ENCODE results near the gene DBNL. TPM values are rescaled to one million over a fixed set of nuclear protein-coding genes. Genes with fewer than 3 reads are reported as not detected.

The DBNL gene
- total RNA-seq, 1 experiment from 2014 or later, result 123 TPM

GRCh38 chr7:44077061-44077460, 32.6 kb downstream of the DBNL start:
- DNase-seq (ENCODE audit: low read depth), result no peak

- DNase-seq (ENCODE audit: low read depth), result no peak
Measured at GRCh38 chr7:44077681-44078091, 33.2 kb downstream of the DBNL start.

GRCh38 chr7:44078521-44078920, 34.0 kb downstream of the DBNL start:
- no peak for DNase-seq (ENCODE audit: low read depth)

- no peak for DNase-seq (ENCODE audit: low read depth)
Measured at GRCh38 chr7:44079331-44080021, 35.0 kb downstream of the DBNL start.

- no peak for DNase-seq (ENCODE audit: low read depth)
Measured at GRCh38 chr7:44080118-44080517, 35.6 kb downstream of the DBNL start.

- no peak for DNase-seq (ENCODE audit: low read depth)
Measured at GRCh38 chr7:44080686-44081265, 36.3 kb downstream of the DBNL start.

- no peak for DNase-seq (ENCODE audit: low read depth)
Measured at GRCh38 chr7:44081266-44081748, 36.8 kb downstream of the DBNL start.

GRCh38 chr7:44082541-44083207, 38.2 kb downstream of the DBNL start:
- DNase-seq (ENCODE audit: low read depth), result peak; percentile 100

- DNase-seq (ENCODE audit: low read depth), result no peak
Measured at GRCh38 chr7:44083796-44084195, 39.3 kb downstream of the DBNL start.

- no peak for DNase-seq (ENCODE audit: low read depth)
Measured at GRCh38 chr7:44084701-44085100, 40.2 kb downstream of the DBNL start.

- no peak for DNase-seq (ENCODE audit: low read depth)
Measured at GRCh38 chr7:44085546-44085945, 41.0 kb downstream of the DBNL start.

- no peak for DNase-seq (ENCODE audit: low read depth)
Measured at GRCh38 chr7:44086627-44087026, 42.1 kb downstream of the DBNL start.

- DNase-seq (ENCODE audit: low read depth), result peak; percentile 100
Measured at GRCh38 chr7:44087911-44088838, 43.7 kb downstream of the DBNL start.

- DNase-seq (ENCODE audit: low read depth), result no peak
Measured at GRCh38 chr7:44093102-44093641, 48.7 kb downstream of the DBNL start.

- no peak for DNase-seq (ENCODE audit: low read depth)
Measured at GRCh38 chr7:44094365-44094764, 49.9 kb downstream of the DBNL start.

- DNase-seq (ENCODE audit: low read depth), result no peak
Measured at GRCh38 chr7:44094883-44095592, 50.5 kb downstream of the DBNL start.

GRCh38 chr7:44095781-44096180, 51.3 kb downstream of the DBNL start:
- no peak for DNase-seq (ENCODE audit: low read depth)

GRCh38 chr7:44096326-44096881, 51.9 kb downstream of the DBNL start:
- no peak for DNase-seq (ENCODE audit: low read depth)

GRCh38 chr7:44097064-44097932, 52.8 kb downstream of the DBNL start:
- DNase-seq (ENCODE audit: low read depth), result no peak

All from RPMI7951 (cell line).